ENCODE data around the gene HSPG2. TPM values are rescaled to one million over a fixed set of nuclear protein-coding genes. Genes with fewer than 3 reads are reported as not detected.

The HSPG2 gene
- total and polyA plus RNA-seq, 2 of the 13 experiments (the other 11 are each of a cell fraction or from before 2014, with no cell fraction given), result 9.1 to 13.1 TPM

DNA sequence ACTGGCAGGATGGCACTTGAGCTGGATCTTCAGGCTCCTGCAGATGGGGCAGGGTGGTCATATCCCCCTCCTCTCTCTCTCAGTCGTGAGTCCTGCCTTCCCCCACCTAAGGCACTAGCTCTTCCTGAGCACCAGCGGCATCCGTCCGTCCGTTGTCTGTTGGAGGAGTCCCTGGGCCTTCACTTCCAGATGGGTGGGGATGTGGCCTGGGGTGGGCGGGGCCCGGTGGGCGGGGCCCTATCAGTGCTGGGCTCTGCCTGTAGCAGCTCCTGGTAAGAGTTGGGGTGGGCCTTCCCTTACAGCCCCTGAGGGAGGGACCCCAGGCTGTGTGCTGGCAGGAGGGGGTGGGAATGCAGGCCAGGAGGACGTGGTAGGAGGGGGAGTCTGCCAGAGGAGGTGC is 114.8 kb downstream of the HSPG2 start:
- Histone ChIP-seq H3K9me3 (ENCODE audit: low read length) (no peaks in the 10 kb centered on the region), H3K27me3 (ENCODE audit: control insufficient read depth in 1 of 2, insufficient read depth in 2 of 2, low read length in 2 of 2) (no peaks in the 10 kb centered on the region), H2AFZ (ENCODE audit: low read length) (no peak overlapping the region), H3K36me3 (replicated peaks in 1 of 2; ENCODE audit: control insufficient read depth in 1 of 2, insufficient read depth in 2 of 2, low read length in 2 of 2) (peaks cover 2 to 10% of the 10 kb centered on the region in 2 experiments; a peak in 3 of 5 replicates), H3K4me2 (ENCODE audit: low read depth, low read length) (no peak overlapping the region), H3K4me3 (replicated peaks in 1 of 3; ENCODE audit: insufficient read depth in 1 of 3, low read depth in 2 of 3, low read length in 3 of 3) (no peak overlapping the region), H3K9ac (ENCODE audit: insufficient read depth, low read depth, low read length) (no peak overlapping the region), H4K20me1 (ENCODE audit: insufficient read depth, low read length) (no peaks in the 10 kb centered on the region), H3K79me2 (ENCODE audit: insufficient read depth, low read length) (no peaks in the 10 kb centered on the region), H3K27ac (ENCODE audit: extremely low read length, insufficient read depth, low read length) (no peak overlapping the region), H3K4me1 (ENCODE audit: insufficient read depth, low read length) (peaks cover 7% of the 10 kb centered on the region; the same call in 1 of the 2 replicates)
- in situ Hi-C loops (cut with HindIII; ENCODE audit: extremely low pct_ligation_motif_present, low pct_unique_long_range_greater_than_20kb) (no loop called here), intact Hi-C loops (cut with micrococcal nuclease; ENCODE audit: unreplicated experiment) (no loop called here)
- ChIA-PET POLR2A (no interaction called here), CTCF (ENCODE audit: low intra/inter-chr PET ratio, low total read pairs) (no interaction called here)
- TF ChIP-seq AGO2 (optimal IDR thresholded peaks at IDR 0.05; ENCODE audit: low read depth, low read length), result no peak
- no peak for TF ChIP-seq IRX3 (CRISPR knock-in tag; IDR thresholded peaks at IDR 0.05; ENCODE audit: borderline replicate concordance, low read depth)
- TF ChIP-seq KMT2A (CRISPR knock-in tag; IDR thresholded peaks at IDR 0.05), result no peak
- TF ChIP-seq KDM5B (CRISPR knock-in tag; IDR thresholded peaks at IDR 0.05; ENCODE audit: borderline replicate concordance), result no peak
- TF ChIP-seq, protein P1, sequence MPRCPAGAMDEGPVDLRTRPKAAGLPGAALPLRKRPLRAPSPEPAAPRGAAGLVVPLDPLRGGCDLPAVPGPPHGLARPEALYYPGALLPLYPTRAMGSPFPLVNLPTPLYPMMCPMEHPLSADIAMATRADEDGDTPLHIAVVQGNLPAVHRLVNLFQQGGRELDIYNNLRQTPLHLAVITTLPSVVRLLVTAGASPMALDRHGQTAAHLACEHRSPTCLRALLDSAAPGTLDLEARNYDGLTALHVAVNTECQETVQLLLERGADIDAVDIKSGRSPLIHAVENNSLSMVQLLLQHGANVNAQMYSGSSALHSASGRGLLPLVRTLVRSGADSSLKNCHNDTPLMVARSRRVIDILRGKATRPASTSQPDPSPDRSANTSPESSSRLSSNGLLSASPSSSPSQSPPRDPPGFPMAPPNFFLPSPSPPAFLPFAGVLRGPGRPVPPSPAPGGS (CRISPR knock-in tag; IDR thresholded peaks at IDR 0.05), result no peak
- TF ChIP-seq GTF2F1 (IDR thresholded peaks at IDR 0.05; ENCODE audit: low read length), result no peak
- no peak for TF ChIP-seq NFE2L1 (CRISPR knock-in tag; IDR thresholded peaks at IDR 0.05; ENCODE audit: borderline replicate concordance)
- no peak for TF ChIP-seq TOE1 (CRISPR knock-in tag; IDR thresholded peaks at IDR 0.05)
- no peak for TF ChIP-seq ZMYM3 (CRISPR knock-in tag; IDR thresholded peaks at IDR 0.05)
- no peak for TF ChIP-seq PHF5A (CRISPR knock-in tag; IDR thresholded peaks at IDR 0.05; ENCODE audit: low read depth, unreplicated experiment)
- TF ChIP-seq AHR (CRISPR knock-in tag; IDR thresholded peaks at IDR 0.05), result no peak
- TF ChIP-seq HCFC1 (IDR thresholded peaks at IDR 0.05; ENCODE audit: low read depth, low read length), result no peak
- TF ChIP-seq ZNF709 (CRISPR knock-in tag; IDR thresholded peaks at IDR 0.05), result no peak
- no peak for TF ChIP-seq DNMT1 (CRISPR knock-in tag; IDR thresholded peaks at IDR 0.05)
- BruUV-seq (replicated peaks), result no TSS peak
- no peak for FAIRE-seq
- DNase-seq (ENCODE audit: low spot score), result no peak
- no peak for ATAC-seq
- WGBS (ENCODE audit: low lambda C conversion rate), result 80% methylated on average over 7 of the region's 9 CpGs
